Astrocyte (in vitro differentiated cells and primary cell): ENCODE results near the gene CHSY1.

Source experiments
- EZH2 ChIP-seq: IDR thresholded peaks from 2 replicates; pipeline ENCODE4 v1.6.1; 2012; ENCODE audit warnings: mild to moderate bottlenecking, low read length, inconsistent platforms; ENCODE audit not compliant: insufficient read depth
- TF ChIP-seq, protein P1 (sequence below): IDR thresholded peaks from 2 replicates; pipeline ENCODE4 v1.5.1; 2011; ENCODE audit warnings: low read depth, mild to moderate bottlenecking, inconsistent platforms, low read length, moderate library complexity; ENCODE audit not compliant: insufficient read depth

DNA sequence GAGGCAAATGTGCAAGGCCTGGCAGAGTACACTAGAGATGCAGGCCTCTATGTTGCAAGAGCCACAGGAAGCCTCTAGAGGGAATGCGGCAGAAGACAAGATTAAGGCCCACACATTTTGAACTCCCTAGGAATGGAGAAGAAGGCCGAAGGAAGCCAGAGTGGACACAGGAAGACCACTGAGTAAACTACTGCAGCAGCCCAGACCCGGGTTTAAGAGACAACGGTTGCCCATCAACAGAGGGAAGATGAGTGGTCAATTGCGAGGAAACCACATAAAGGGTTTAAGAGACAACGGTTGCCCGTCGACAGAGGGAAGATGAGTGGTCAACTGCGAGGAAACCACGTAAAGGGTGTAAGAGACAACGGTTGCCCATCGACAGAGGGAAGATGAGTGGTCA is 14.6 kb downstream of the CHSY1 start:
- TF ChIP-seq, protein P1, sequence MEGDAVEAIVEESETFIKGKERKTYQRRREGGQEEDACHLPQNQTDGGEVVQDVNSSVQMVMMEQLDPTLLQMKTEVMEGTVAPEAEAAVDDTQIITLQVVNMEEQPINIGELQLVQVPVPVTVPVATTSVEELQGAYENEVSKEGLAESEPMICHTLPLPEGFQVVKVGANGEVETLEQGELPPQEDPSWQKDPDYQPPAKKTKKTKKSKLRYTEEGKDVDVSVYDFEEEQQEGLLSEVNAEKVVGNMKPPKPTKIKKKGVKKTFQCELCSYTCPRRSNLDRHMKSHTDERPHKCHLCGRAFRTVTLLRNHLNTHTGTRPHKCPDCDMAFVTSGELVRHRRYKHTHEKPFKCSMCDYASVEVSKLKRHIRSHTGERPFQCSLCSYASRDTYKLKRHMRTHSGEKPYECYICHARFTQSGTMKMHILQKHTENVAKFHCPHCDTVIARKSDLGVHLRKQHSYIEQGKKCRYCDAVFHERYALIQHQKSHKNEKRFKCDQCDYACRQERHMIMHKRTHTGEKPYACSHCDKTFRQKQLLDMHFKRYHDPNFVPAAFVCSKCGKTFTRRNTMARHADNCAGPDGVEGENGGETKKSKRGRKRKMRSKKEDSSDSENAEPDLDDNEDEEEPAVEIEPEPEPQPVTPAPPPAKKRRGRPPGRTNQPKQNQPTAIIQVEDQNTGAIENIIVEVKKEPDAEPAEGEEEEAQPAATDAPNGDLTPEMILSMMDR, result no peak
- TF ChIP-seq EZH2, result no peak
